ENCODE data around the gene PRKN.

Gene PRKN

GRCh38 chr6:162727322-162728182 is at the start of gene PRKN, which contains the start of gene PACRG:
TSS of gene PRKN (minus strand) at chr6:162727766.
TSS of gene PACRG (plus strand) at chr6:162727974.
- DNase-seq: peak; percentile 99

GRCh38 chr6:162777091-162777490 is 49.5 kb upstream of the PRKN start:
- DNase-seq: no peak

DNA sequence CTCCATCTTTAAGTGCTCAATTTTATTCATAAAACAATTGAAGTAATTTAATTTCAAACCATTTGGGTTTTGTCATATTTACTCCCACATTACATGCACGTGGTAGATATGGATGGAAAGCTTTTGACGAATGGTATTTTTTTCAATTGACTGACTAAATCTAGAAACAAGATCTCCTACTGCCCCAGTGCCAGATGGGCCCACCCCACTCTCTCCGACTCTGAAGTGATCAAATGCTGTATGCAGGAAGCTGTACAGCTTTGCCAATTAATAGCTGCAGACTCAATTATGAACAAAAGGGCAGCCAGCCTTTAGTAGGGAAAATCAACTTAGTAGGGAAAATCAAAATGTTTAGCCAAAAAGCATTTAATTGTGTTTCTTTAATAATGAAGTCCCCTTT is 46.4 kb upstream of the PRKN start:
- DNase-seq: no peak

DNA sequence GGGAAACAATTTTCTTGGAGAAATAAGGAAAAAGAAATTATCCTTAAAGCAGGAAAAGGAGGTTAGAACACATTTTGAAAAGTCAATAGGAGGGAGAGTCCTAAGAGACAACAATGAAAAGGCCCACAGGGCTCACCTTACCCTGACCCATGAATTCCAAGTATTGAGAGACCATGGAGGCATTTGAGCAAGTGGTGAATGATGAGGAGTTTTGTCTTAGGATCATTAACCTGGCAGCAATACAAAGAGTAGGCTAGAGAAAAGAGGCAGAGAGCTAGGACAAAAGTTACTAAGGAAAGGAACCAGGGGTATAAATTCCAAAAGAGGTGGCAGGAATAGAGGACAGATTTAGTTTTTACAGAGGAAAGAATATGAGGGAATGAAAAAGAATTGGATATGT is 44.9 kb upstream of the PRKN start:
- DNase-seq: no peak

- DNase-seq: no peak
Measured at GRCh38 chr6:162770955-162771354, 43.4 kb upstream of the PRKN start.

DNA sequence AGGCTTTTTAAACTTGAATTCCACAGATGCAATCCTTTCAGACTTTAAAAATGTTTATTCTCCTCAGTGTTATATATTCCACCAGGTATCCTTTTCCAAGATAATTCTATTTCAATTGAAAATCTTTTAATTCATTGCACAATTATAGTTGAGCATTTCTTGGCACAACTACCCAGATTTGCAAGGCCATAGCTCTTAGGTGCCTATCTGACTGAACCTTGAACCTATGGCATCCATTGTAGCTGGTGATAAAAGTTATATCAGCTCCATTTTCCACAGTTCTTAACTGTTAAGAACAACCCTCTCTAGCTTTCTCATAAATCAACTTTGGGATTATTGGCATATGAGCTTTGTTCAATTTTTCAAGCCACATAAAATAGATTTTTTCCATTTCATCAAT is 42.6 kb upstream of the PRKN start:
- no peak for DNase-seq

DNA sequence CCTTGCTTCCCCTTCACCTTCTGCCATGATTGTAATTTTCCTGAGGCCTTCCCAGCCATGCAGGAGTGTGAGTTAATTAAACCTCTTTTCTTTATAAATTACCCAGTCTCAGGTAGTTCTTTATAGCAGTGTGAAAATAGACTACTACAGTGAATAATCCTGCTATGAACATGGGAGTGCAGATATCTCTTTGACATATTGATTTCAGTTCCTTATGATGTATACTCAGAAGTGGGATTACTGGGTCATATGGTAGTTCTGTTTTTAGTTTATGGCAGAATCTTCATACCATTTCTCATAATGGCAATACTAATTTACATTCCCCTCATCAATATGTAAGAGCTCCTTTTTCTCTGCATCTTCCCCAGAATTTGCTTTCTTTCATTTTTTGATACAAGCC is 26.2 kb upstream of the PRKN start:
- no peak for DNase-seq

GRCh38 chr6:162751211-162751859 is 23.8 kb upstream of the PRKN start:
- no peak for DNase-seq

DNA sequence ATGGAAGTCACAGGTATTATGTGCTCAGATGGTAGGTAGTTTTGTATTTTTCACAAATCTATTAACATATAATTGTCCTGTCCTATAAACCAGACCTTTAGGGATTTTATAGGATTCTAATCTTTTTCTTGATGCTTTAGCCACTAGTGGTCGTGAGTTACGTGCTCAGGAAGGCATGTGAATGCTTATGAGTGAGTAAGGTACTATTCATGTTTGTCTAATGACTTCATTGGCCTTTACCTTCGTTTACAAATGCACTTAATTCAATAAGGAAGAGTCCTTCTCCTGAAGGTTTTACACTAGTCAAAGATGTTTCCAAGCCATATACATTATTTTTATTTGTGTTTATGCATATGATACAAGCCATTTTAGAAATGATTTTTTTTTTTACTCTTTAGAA is 23.2 kb upstream of the PRKN start:
- no peak for DNase-seq

DNA sequence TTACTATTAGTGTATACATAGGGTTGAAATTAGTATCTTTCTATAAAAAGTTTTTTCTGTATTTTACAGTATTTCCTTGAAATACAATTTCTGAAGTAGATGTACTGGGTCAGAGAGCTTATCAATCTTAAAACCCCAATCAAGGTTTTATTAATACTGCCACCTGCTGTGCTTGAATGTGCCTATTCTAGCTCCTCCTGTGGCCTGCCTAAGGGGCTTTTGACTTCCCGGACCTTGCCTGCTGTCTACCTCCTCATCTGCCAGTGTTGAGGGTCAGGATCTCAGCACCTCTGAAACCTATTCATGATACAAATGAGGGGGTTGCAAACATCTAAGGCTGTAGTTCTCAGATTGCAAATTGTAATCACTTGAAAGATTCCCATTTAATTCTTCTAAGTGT is 9.4 kb upstream of the PRKN start:
- DNase-seq: peak; percentile 5

DNA sequence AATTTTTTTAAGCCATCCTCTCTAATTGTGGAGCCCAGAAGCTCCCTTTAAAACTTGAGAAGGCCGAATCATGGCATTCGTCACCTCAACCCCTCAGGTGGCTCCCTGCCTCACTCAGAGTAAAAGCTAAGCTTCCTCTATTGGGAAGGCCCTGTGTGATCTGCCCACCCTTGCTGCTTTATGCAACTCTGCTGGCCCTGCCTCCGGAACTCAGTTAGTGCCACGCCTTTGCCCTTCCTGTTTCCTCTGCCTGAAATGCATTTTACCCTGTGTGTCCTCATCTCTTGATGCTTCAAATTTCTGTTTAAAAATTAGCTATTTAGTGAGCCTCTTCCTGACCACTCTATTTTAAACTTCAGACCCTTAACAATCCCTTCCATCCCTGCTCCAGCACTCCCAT is 5.9 kb upstream of the PRKN start:
- peak; percentile 35 for DNase-seq

DNA sequence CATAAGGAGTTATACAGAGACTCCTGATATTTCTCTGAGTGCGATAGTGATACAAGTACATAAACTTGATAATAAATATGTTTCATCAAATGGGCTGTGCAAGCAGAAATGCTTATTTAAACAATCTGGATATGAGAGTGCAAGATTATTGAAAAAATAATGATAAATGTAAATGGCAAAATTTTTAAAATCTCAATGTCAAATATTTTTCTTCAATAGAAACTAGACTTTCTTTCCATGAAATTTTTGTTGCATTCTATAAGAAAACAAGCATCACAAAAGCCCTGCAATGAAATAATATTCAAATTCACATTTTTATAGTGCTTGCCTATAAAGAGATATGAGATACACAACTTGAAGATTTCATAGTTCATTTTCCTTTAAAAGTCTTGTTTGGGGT is 2.9 kb upstream of the PRKN start:
- no peak for DNase-seq

DNA sequence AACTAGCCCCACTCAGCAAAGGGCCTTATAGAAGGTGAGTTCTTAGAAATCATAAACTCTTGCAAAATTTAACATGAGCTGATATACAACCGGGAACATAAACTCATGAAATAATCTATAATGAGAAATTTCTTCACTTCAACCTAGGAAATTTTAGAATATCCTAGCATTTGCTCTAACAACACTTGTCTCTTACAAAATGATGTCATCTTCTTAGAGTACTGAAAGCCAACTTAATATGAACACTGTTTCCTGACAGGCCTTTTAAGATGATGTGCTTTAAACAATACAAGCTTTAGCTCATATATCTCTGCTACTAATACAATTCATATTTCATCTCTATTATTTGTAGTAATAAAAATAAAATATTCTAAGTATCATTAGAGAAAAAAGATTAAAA is 1.1 kb upstream of the PRKN start:
- DNase-seq: no peak

GRCh38 chr6:162728197-162728596 is 631 bp upstream of the PRKN start:
- DNase-seq: no peak

DNA sequence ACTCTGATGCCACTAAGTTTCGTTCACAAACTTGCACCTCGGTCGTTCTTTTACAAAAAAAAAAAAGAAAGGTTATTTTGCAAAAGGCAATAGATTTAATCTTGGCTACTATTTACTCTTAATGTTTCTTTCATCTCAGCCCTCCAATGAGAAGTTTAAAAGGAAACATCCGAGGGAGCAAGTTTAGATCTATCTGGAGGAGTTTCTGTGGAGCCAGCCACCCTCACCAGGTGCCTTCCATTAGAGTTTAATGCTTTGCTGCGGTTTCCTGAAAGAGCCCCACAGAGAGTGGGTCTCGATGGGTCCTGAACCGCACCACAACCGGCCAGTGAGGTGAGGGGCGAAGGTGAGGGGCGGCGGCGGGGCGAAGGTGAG is 632 bp downstream of the PRKN start:
- peak; percentile 31 for DNase-seq

DNA sequence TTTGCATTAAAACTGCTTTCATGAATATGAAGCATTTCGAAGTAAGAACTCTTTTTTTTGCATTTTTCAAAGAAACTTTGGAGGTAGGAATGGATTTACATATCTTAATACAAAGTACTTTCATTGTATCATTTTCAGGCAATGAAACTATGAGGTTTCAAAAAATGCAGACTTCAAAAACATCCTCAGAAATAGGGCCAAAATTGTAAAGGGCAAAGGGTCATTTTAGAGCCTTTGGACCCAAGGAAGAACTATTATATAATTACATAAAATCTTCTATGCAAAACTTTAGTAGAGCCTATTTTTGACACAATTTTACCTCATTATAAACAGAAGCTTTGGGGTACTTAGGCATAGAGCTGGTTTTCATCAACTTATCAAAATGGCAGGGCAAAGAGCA is 4.9 kb downstream of the PRKN start:
- no peak for DNase-seq

- no peak for DNase-seq
Measured at GRCh38 chr6:162722226-162722625, 5.3 kb downstream of the PRKN start.

DNA sequence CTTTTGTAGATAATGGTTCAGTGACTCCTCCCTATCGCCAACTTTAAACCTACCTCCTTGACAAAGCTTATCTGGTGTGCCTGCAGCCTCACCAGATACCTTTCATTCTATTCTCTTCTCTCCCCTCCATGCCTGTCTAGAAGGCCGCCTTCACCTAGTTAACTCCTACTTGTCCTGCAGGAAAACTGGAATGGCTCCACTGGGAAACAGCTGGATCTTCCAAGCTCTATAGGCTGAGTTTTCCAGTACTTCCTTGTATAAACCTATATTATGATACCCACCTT is 6.2 kb downstream of the PRKN start:
- DNase-seq: no peak

DNA sequence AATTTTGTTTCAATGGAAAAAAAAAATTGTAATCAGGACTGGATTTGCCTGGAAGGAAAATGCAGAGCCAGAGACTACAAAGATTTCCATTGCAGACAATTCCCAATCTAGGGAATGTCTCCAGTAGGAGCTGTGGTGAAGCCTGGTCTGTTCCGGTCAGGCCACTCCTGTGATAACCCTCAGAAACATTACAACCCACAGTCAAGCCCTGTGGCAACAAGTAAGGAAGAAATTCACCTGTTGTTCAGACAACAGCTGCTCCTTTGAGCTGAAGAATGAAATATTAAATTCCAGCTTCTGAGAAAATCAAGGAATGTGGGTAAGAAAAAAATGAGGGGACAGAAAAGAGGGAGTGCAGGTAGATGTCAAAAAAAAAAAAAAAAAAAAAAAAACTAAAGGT is 8.0 kb downstream of the PRKN start:
- no peak for DNase-seq

GRCh38 chr6:162715601-162716000 is 12.0 kb downstream of the PRKN start:
- DNase-seq: no peak

DNA sequence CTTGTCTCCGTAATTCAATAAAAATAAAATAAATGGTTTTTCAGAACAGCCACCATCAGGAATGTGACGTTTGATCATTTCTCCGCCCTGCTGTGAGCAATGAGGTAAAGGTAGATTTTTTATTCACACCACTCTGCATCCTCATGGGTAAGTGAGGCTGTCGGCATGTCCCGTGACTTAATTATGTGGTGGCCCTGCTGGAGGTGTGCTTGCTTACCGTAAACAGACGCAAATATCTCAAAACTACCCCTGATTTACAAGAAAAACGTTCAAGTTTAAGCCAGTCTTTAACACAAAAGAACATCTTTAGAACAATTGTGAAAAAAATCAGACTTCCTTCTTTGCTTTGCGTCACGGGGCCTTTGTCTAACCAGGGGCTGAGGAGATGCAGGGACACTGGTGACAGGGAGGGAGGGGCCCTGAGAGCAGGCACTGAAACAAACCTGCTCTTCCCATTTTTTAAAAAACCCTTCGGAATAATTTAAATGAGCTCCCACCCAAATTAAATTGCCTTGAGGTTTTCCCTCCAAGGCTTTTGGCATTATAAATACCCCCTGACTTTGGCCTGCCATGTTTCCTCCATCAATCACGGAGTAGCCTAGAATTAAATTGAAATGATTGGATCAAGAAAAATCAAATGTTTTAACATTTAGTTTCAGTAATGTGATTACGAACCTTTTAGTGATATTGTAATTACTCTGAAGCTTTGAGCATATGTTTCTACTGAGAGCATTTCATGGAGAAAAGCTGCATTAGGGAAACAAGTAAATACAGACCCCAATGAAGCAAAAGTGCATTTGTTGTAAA is 13.4 kb downstream of the PRKN start:
- DNase-seq: no peak

DNA sequence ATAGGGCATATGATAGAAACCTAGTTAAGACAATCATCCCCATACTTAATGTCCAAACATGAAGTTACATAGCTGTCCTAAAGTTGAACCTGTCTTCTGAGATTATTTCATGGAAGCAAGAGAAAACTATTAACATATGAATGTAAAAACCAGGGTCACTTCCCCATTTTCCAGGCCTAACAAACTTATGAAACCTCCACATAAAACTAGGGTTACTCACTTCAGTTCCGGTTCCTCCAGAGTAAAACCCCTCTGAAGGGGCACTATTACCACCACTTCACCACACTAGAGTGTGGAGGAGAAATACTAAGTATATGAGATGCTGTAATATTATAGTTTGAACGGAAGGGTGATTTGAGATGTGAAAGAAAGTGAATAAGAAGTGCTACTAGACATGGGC is 14.9 kb downstream of the PRKN start:
- no peak for DNase-seq

GRCh38 chr6:162711376-162711775 is 16.2 kb downstream of the PRKN start:
- DNase-seq: no peak

DNA sequence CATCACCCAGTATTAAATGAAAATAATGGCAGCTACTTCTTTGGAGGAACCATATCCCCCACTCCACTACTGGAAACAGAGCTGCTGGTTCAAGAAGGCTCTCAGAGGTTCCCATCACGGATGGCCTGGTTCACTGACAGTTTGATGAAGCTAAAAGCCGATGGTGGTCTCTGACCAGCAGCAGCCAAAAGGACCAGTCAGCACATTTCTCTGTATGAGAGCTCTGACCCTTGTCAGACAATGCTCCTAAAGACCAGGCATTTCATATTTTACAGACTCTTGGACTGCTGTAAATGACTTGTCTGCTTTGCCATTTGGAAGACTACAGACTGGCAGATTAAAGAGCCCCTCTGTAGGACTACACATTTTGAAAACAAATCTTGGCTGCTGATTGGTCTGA is 16.6 kb downstream of the PRKN start:
- DNase-seq: no peak

Data from CD4-positive, alpha-beta T cell treated with Interleukin-17A for 4 hours (primary cell).